Natural killer cell treated with Interleukin-12 subunit alpha and Interleukin-12 subunit beta and Interleukin-15 and Interleukin-18, amount 100 ng/mL, for 72 hours (primary cell): ENCODE measurements around the gene POM121. TPM values are rescaled to one million over a fixed set of nuclear protein-coding genes. Genes with fewer than 3 reads are reported as not detected.
"Not testable (repeated sequence)": the region's sequence is repeated elsewhere in the genome, so short reads cannot be mapped to it uniquely, and the experiment has no call there.

ENCODE experiments used
- ATAC-seq, 2 donors: fragments of 150-1000 bp; cut with Tn5 transposase in 1 of 2; sonication (Bioruptor Pico), chemical (Tn5 transposase) in 1 of 2; 2 replicates each; pipeline ENCODE4 v1.10.0; 2021
- DNase-seq: peaks from one replicate; pipeline ENCODE4 v3.0.0; 2022; ENCODE audit warnings: low spot score
- H3K27ac Mint-ChIP-seq, 2 donors: 1 replicate in 1 of 2; 2 replicates in 1 of 2; pipeline ENCODE4 v1.8.0; 2022; ENCODE audit warnings: mixed read lengths in 2 of 2, mild to moderate bottlenecking in 1 of 2, moderate library complexity in 1 of 2
- H3K27me3 Mint-ChIP-seq, 2 donors: 1 replicate in 1 of 2; 2 replicates in 1 of 2; pipeline ENCODE4 v1.8.0; 2022; ENCODE audit warnings: mixed read lengths in 2 of 2
- H3K36me3 Mint-ChIP-seq: one replicate; pipeline ENCODE4 v1.8.0; 2022; ENCODE audit warnings: mixed read lengths
- H3K4me1 Mint-ChIP-seq, 2 donors: 1 replicate in 1 of 2; 2 replicates in 1 of 2; pipeline ENCODE4 v1.8.0; 2022; ENCODE audit warnings: low read depth in 2 of 2, mixed read lengths in 2 of 2, mild to moderate bottlenecking in 1 of 2
- H3K4me3 Mint-ChIP-seq: one replicate; pipeline ENCODE4 v1.8.0; 2022; ENCODE audit warnings: mixed read lengths
- H3K9me3 Mint-ChIP-seq: 2 replicates; pipeline ENCODE4 v1.8.0; 2022; ENCODE audit warnings: mixed read lengths
- total RNA-seq, 2 donors: library from RNA; stranded (reverse); gene quantifications; one replicate each; pipeline ENCODE4 v1.2.3, GENCODE V29; 2022

POM121 gene
- total RNA-seq, 2 donors from 2014 or later = 67.4 to 114 TPM

DNA sequence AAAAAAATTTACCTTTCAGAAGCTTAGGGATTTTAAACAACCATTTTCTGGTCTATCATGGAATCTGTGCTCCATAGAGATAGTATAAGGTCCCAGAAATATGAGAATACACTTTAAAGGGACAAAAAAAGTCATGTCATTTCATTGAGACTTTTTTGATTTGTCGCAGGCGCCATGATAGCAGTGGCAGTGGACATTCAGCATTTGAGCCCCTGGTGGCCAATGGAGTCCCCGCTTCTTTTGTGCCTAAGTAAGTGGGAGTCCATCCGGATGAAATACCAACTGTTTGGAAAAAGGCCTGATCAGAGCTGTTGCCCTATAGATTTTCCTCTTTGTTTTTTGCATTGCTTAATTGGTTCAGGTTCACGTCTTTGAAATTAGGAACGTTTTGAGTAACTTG, 3.3 kb downstream of the POM121 start:
- DNase-seq, H3K9me3 Mint-ChIP-seq, H3K27me3 Mint-ChIP-seq, H3K4me3 Mint-ChIP-seq, ATAC-seq, H3K27ac Mint-ChIP-seq: not testable (repeated sequence)
- Mint-ChIP-seq H3K36me3 (peaks cover 28% of the 10 kb centered on the region), H3K4me1 (peaks cover 24 to 31% of the 10 kb centered on the region in 2 donors)

- peaks cover 9 to 28% of the 10 kb centered on the region in 2 donors for H3K4me1 Mint-ChIP-seq
- H3K4me3 Mint-ChIP-seq, DNase-seq, H3K9me3 Mint-ChIP-seq, H3K36me3 Mint-ChIP-seq, H3K27me3 Mint-ChIP-seq: not testable (repeated sequence)
- peak; percentile 42 to 69 for ATAC-seq
- H3K27ac Mint-ChIP-seq = peak overlapping the region in 1 of 2 donors; percentile 72
Measured at GRCh38 chr7:72942022-72942705, 17.3 kb downstream of the POM121 start.

- DNase-seq, H3K9me3 Mint-ChIP-seq, H3K27ac Mint-ChIP-seq, H3K4me3 Mint-ChIP-seq, H3K36me3 Mint-ChIP-seq, ATAC-seq, H3K27me3 Mint-ChIP-seq: not testable (repeated sequence)
- peaks cover 3 to 20% of the 10 kb centered on the region in 2 donors for H3K4me1 Mint-ChIP-seq
Measured at GRCh38 chr7:72942956-72943355, 18.1 kb downstream of the POM121 start.

- DNase-seq, H3K9me3 Mint-ChIP-seq: not testable (repeated sequence)
Measured at GRCh38 chr7:72944937-72945336, 20.0 kb downstream of the POM121 start.

GRCh38 chr7:72945597-72945996, 20.7 kb downstream of the POM121 start:
- H3K4me1 Mint-ChIP-seq = peaks cover 0 to 11% of the 10 kb centered on the region in 2 donors
- not testable (repeated sequence) for H3K4me3 Mint-ChIP-seq, H3K9me3 Mint-ChIP-seq, ATAC-seq, DNase-seq, H3K36me3 Mint-ChIP-seq, H3K27ac Mint-ChIP-seq, H3K27me3 Mint-ChIP-seq

More at GRCh38 chr7:72944937-72945336, 20.0 kb downstream of the POM121 start:
- H3K27ac Mint-ChIP-seq, ATAC-seq, H3K4me3 Mint-ChIP-seq, H3K36me3 Mint-ChIP-seq, H3K27me3 Mint-ChIP-seq: not testable (repeated sequence)
- peaks cover 0 to 11% of the 10 kb centered on the region in 2 donors for H3K4me1 Mint-ChIP-seq

GRCh38 chr7:72946130-72946745, 21.3 kb downstream of the POM121 start:
- not testable (repeated sequence) for DNase-seq, H3K9me3 Mint-ChIP-seq, H3K27ac Mint-ChIP-seq, ATAC-seq, H3K27me3 Mint-ChIP-seq, H3K4me1 Mint-ChIP-seq, H3K36me3 Mint-ChIP-seq, H3K4me3 Mint-ChIP-seq

DNA sequence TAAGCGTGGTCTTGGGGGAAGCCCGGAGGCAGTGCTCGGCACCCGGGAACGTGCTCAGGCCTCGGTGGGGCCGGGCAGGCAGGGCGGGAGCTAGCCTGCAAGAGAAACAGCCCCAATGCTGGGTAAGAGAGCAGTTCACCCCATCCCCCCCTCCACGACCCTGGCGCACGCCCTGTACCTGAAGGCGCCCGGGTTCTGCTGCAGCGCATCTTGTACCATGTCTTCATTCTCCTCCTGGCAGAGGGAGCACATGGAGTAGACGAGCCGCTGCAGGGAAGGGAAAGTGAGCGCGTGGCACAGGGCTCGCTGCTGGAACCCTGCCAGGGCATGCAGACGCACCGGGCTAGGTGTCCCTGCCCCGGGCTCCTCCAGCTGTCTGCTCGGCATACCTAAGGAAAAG, 23.8 kb downstream of the POM121 start:
- not testable (repeated sequence) for H3K9me3 Mint-ChIP-seq, H3K36me3 Mint-ChIP-seq, H3K4me1 Mint-ChIP-seq, H3K4me3 Mint-ChIP-seq, H3K27ac Mint-ChIP-seq, ATAC-seq, H3K27me3 Mint-ChIP-seq, DNase-seq

GRCh38 chr7:72949276-72949675, 24.4 kb downstream of the POM121 start:
- H3K4me1 Mint-ChIP-seq, ATAC-seq, H3K27ac Mint-ChIP-seq, H3K4me3 Mint-ChIP-seq, DNase-seq, H3K27me3 Mint-ChIP-seq, H3K9me3 Mint-ChIP-seq, H3K36me3 Mint-ChIP-seq: not testable (repeated sequence)

DNA sequence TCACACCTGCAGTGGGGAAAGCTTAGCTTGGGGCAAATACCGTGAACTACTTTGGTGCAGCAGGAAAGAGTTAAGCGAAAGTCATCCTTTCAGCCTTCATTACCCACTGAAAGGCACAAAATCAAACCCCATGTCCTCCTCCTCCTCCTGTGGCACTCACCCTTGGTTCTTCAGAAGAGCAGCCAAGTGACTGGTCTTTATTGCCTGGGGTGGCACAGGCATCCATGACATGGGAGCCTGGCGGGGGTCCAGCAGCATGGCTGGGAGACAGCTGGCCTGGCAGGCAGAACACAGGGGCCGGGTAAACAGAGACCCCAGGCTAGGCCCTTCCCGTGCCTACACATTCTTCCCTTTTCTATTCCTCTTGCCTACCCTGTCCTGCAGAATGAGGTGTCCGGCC, 24.8 kb downstream of the POM121 start:
- ATAC-seq, H3K4me1 Mint-ChIP-seq: not testable (repeated sequence)

DNA sequence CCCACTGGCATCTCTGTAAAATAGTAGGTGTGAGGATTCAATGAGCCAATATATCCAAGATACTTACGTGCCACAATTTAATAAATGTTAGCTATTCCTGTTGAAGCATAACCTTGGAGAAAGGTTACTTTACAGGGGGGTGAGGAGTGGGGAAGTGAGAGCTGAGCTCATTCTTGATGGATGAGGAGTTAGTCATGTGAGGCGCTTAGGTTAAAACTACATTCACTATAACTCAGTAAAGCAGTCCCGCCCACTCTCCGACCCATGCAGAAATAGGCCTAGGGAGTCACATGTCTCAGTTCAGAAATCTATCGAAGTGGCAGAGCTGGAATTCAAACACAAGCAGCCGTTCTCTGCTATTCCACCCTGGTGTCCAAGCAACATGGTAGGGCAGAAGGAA, 25.5 kb downstream of the POM121 start:
- not testable (repeated sequence) for H3K36me3 Mint-ChIP-seq, H3K27ac Mint-ChIP-seq, H3K27me3 Mint-ChIP-seq, ATAC-seq, H3K9me3 Mint-ChIP-seq, DNase-seq, H3K4me1 Mint-ChIP-seq, H3K4me3 Mint-ChIP-seq

More for the DNA sequence above, 24.8 kb downstream of the POM121 start:
- not testable (repeated sequence) for DNase-seq, H3K36me3 Mint-ChIP-seq, H3K27me3 Mint-ChIP-seq, H3K27ac Mint-ChIP-seq, H3K4me3 Mint-ChIP-seq, H3K9me3 Mint-ChIP-seq

DNA sequence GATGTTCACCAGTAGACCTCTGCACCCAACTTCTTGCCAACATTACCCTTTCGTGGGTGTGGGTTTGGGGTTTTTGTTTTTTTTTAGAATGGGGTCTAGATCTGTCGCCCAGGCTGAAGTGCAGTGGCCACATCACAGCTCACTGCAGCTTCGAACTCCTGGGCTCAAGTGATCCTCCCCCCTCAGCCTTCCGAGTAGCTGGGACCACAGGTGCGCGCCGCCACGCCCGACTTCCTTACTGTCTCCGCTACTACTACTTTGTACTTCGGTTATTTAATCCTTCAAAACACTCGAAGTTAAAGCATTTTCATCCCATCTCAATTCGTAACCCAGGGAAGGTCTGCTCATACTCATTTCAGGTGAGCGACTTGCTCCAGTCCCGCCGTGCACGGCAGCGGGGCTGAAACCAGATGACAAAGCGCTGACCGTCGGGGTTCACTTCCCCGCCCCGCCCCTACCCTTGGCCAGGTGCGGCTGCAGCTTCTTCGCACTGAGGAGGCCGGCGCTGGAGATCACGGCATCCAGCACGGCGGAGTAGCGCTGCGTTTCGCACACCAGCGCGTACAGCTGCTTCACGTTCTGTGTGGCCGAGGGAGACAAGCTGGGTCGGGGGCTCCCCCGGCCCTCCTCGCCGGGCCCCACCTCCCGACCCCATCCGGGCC, 29.1 kb downstream of the POM121 start:
- H3K4me3 Mint-ChIP-seq, H3K4me1 Mint-ChIP-seq, DNase-seq, H3K27ac Mint-ChIP-seq, H3K36me3 Mint-ChIP-seq, H3K9me3 Mint-ChIP-seq, H3K27me3 Mint-ChIP-seq: not testable (repeated sequence)
- ATAC-seq = peak; percentile 70 to 77

DNA sequence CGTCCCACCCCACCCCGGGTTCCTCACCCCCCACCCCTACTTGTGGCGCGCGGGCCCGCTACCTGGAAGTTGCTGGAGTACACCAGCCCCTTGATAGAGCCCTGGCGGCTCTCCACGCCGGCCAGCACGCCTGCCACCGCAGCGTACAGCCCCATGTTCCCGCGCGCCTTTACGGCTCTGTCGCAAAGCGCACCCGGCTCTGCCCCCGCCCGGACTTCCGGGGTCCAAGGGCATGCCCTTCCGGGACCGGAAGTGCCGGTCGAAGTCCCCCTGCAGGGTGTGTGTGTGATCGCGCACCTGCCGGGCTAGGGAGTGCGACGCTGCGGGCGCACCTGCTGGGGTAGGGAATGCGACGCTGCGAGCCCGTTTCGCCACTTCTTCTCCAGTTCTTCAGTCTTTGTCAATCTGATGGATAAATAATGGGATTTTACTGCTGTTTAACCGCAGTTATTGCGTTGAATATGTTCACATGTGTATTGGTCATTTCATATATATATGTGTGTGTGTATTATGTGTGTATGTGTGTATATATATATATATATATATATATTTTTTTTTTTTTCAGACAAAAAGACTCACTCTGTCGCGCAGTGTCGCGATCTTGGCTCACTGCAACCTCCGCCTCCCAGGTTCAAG, 29.8 kb downstream of the POM121 start:
- H3K4me1 Mint-ChIP-seq, DNase-seq, H3K9me3 Mint-ChIP-seq, H3K36me3 Mint-ChIP-seq, H3K27ac Mint-ChIP-seq, H3K27me3 Mint-ChIP-seq: not testable (repeated sequence)
- ATAC-seq = peak; percentile 98 to 99
- H3K4me3 Mint-ChIP-seq = peak overlapping the region; percentile 52

GRCh38 chr7:72960029-72960428, 35.1 kb downstream of the POM121 start:
- not testable (repeated sequence) for DNase-seq, H3K9me3 Mint-ChIP-seq, H3K36me3 Mint-ChIP-seq, H3K27ac Mint-ChIP-seq, H3K27me3 Mint-ChIP-seq, H3K4me3 Mint-ChIP-seq, H3K4me1 Mint-ChIP-seq
- ATAC-seq = peak in 1 of 2 donors; percentile 31
